Naive B cell (primary cell): ENCODE data around the gene GNA15. TPM values are rescaled to one million over a fixed set of nuclear protein-coding genes. Genes with fewer than 3 reads are reported as not detected.
A peak's percentile ranks its signal among the peaks of the same experiment; 100 is the strongest.
"Not testable (repeated sequence)": the region's sequence is repeated elsewhere in the genome, so short reads cannot be mapped to it uniquely, and the experiment has no call there.

ENCODE experiments used
- ATAC-seq, 2 donors: fragments of 150-1000 bp; cut with Tn5 transposase; 2 replicates each; pipeline ENCODE4 v1.10.0; 2021; ENCODE audit warnings: low read depth in 2 of 2, mild to moderate bottlenecking in 2 of 2, moderate library complexity in 2 of 2
- DNase-seq: peaks from one replicate; pipeline ENCODE4 v3.0.0; 2022
- H3K27ac Mint-ChIP-seq, 6 donors: one replicate each; pipeline ENCODE4 v1.8.0; 2020 to 2022; ENCODE audit warnings: mild to moderate bottlenecking in 6 of 6, mixed read lengths in 6 of 6, moderate library complexity in 5 of 6, inconsistent platforms in 2 of 6
- H3K27me3 Mint-ChIP-seq, 3 donors: one replicate each; pipeline ENCODE4 v1.8.0; 2021 to 2022; ENCODE audit warnings: mixed read lengths in 3 of 3, mild to moderate bottlenecking in 1 of 3
- H3K36me3 Mint-ChIP-seq, 2 donors: one replicate each; pipeline ENCODE4 v1.8.0; 2020 to 2022; ENCODE audit warnings: mixed read lengths in 2 of 2, inconsistent platforms in 1 of 2, mild to moderate bottlenecking in 1 of 2
- H3K4me1 Mint-ChIP-seq, 3 donors: one replicate each; pipeline ENCODE4 v1.8.0; 2020 to 2022; ENCODE audit warnings: mixed read lengths in 3 of 3, inconsistent platforms in 1 of 3, mild to moderate bottlenecking in 1 of 3, moderate library complexity in 1 of 3
- H3K4me3 Mint-ChIP-seq, 8 donors: one replicate each; pipeline ENCODE4 v1.8.0; 2020 to 2022; ENCODE audit warnings: mild to moderate bottlenecking in 8 of 8, mixed read lengths in 8 of 8, moderate library complexity in 8 of 8, inconsistent platforms in 2 of 8
- H3K9me3 Mint-ChIP-seq, 7 donors: one replicate each; pipeline ENCODE4 v1.8.0; 2020 to 2022; ENCODE audit warnings: mixed read lengths in 7 of 7, mild to moderate bottlenecking in 5 of 7, inconsistent platforms in 2 of 7, moderate library complexity in 1 of 7
- polyA plus RNA-seq, 6 donors: library from polyadenylated mRNA; unstranded; fragments of 300-500 nt; fragmentation: Illumina TruSeq; gene quantifications; one replicate each; pipeline ENCODE4 v1.2.3, GENCODE V29; 2021; ENCODE audit warnings: low read depth in 6 of 6

The GNA15 gene
- polyA plus RNA-seq, 6 donors from 2014 or later, result 0.21 to 0.59 (median 0.53) TPM; not detected in 3

DNA sequence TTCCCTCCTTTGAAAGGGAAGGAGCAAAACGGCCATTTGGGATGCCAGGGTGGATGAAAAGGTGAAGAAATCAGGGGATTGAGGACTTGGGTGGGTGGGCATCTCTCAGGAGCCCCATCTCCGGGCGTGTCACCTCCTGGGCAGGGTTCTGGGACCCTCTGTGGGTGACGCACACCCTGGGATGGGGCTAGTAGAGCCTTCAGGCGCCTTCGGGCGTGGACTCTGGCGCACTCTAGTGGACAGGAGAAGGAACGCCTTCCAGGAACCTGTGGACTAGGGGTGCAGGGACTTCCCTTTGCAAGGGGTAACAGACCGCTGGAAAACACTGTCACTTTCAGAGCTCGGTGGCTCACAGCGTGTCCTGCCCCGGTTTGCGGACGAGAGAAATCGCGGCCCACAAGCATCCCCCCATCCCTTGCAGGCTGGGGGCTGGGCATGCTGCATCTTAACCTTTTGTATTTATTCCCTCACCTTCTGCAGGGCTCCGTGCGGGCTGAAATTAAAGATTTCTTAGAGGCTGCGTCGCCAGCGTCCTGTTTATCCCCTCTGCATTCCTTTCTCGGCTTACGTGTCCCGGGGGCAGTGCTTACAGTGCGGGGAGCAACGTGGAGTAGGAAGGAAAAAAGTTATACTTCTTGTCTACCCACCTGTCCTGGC lies 27.5 kb downstream of the GNA15 start:
- no peaks in the 10 kb centered on the region for H3K27me3 Mint-ChIP-seq
- H3K9me3 Mint-ChIP-seq, result peaks cover 0 to 8% (median 4%) of the 10 kb centered on the region in 7 donors
- H3K4me3 Mint-ChIP-seq, result peak overlapping the region in 3 of 8 donors; percentile 24 to 59 (median 30)
- DNase-seq, result peak; percentile 70
- H3K4me1 Mint-ChIP-seq, result peaks cover 10 to 25% (median 24%) of the 10 kb centered on the region in 3 donors
- no peaks in the 10 kb centered on the region for H3K36me3 Mint-ChIP-seq
- H3K27ac Mint-ChIP-seq, result peak overlapping the region in 2 of 6 donors; percentile 63 to 80
- peak; percentile 87 to 93 for ATAC-seq

DNA sequence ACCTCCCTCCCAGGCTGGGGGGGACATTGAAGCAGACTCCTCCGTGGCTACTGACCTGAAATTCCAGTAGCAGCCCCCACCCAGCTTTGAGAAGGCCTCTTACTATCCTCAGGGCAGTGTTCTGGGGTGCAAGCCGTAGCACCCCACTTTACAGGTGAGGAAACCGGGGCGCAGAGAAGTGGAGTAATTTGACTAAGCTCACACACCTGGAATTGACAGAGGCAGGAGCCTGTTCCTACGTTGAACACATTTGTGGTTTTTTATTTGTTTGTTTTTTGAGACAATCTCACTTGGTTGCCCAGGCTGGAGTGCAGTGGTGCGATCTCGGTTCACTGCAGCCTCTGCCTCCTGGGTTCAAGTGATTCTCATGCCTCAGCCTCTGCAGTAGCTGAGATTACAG lies 28.1 kb downstream of the GNA15 start:
- ATAC-seq (no peak), DNase-seq (no peak)
- no peaks in the 10 kb centered on the region for H3K27me3 Mint-ChIP-seq
- H3K27ac Mint-ChIP-seq, result no peak overlapping the region
- H3K36me3 Mint-ChIP-seq, result no peaks in the 10 kb centered on the region
- peaks cover 10 to 26% (median 24%) of the 10 kb centered on the region in 3 donors for H3K4me1 Mint-ChIP-seq
- peaks cover 0 to 8% (median 4%) of the 10 kb centered on the region in 7 donors for H3K9me3 Mint-ChIP-seq
- H3K4me3 Mint-ChIP-seq, result peak overlapping the region in 1 of 8 donors; percentile 16

DNA sequence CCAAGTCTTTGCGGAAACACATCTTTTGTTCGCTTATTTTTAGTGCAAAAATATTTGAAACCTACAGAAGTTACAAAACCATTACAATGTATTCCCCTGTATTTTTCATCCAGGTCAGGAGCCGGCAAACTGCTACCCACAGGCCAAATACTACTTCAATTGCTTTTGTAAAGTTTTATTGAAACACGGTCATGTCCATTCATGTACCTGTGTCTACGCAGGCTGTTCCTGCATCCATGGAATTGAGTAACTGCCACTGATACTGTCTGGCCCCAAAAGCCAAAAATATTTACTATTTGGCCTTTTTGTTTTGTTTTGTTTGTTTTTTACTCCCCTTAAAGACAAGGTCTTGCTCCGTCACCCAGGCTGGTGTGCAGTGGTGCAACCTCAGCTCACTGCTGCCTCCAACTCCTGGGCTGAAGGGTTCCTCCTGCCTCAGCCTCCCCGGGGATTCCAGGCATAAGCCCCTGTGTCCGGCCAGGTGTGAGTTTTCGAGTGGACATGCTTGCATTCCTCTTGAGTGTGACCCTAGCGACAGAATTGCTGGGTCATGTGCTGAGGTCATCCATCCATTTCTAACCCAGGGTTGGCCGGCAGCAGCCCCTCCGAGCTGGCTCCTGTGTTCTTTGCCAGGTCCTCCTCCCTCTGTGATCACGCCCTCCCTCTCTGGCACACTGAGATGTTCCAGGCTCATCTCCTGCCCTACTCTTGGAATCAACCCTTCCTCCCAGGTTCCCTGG lies 31.9 kb downstream of the GNA15 start:
- Mint-ChIP-seq H3K4me3 (peak overlapping the region in 2 of 8 donors; percentile 20 to 65), H3K9me3 (peaks cover 0 to 10% (median 3%) of the 10 kb centered on the region in 7 donors), H3K4me1 (peaks cover 25 to 59% (median 56%) of the 10 kb centered on the region in 3 donors), H3K27me3 (no peaks in the 10 kb centered on the region), H3K36me3 (no peaks in the 10 kb centered on the region), H3K27ac (peak overlapping the region in 2 of 6 donors; percentile 27 to 55)
- DNase-seq, result no peak
- no peak for ATAC-seq

GRCh38 chr19:3171894-3172672 lies 36.2 kb downstream of the GNA15 start:
- Mint-ChIP-seq H3K4me3 (peak overlapping the region; percentile 43 to 84 (median 63)), H3K27ac (peak overlapping the region; percentile 88 to 99 (median 97)), H3K4me1 (peaks cover 27 to 54% (median 51%) of the 10 kb centered on the region in 3 donors), H3K36me3 (no peaks in the 10 kb centered on the region), H3K27me3 (no peaks in the 10 kb centered on the region), H3K9me3 (peaks cover 0 to 14% (median 6%) of the 10 kb centered on the region in 7 donors)
- no peak for DNase-seq
- peak; percentile 84 to 86 for ATAC-seq

DNA sequence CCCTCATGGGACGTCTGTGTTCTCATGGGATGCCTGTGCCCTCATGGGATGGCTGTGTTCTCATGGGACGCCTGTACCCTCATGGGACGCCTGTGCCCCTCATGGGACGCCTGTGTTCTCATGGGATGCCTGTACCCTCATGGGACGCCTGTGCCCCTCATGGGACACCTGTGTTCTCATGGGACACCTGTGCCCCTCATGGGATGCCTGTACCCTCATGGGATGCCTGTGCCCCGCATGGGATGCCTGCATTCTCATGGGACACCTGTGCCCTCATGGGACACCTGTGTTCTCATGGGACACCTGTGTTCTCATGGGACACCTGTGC lies 36.8 kb downstream of the GNA15 start:
- Mint-ChIP-seq H3K4me1 (peaks cover 29 to 57% (median 52%) of the 10 kb centered on the region in 3 donors), H3K27ac (peak overlapping the region; percentile 88 to 99 (median 97)), H3K4me3 (peak overlapping the region in 7 of 8 donors; percentile 43 to 84 (median 73)), H3K9me3 (peaks cover 0 to 15% (median 6%) of the 10 kb centered on the region in 7 donors)
- not testable (repeated sequence) for ATAC-seq, H3K27me3 Mint-ChIP-seq, H3K36me3 Mint-ChIP-seq
- peak; percentile 84 for DNase-seq

DNA sequence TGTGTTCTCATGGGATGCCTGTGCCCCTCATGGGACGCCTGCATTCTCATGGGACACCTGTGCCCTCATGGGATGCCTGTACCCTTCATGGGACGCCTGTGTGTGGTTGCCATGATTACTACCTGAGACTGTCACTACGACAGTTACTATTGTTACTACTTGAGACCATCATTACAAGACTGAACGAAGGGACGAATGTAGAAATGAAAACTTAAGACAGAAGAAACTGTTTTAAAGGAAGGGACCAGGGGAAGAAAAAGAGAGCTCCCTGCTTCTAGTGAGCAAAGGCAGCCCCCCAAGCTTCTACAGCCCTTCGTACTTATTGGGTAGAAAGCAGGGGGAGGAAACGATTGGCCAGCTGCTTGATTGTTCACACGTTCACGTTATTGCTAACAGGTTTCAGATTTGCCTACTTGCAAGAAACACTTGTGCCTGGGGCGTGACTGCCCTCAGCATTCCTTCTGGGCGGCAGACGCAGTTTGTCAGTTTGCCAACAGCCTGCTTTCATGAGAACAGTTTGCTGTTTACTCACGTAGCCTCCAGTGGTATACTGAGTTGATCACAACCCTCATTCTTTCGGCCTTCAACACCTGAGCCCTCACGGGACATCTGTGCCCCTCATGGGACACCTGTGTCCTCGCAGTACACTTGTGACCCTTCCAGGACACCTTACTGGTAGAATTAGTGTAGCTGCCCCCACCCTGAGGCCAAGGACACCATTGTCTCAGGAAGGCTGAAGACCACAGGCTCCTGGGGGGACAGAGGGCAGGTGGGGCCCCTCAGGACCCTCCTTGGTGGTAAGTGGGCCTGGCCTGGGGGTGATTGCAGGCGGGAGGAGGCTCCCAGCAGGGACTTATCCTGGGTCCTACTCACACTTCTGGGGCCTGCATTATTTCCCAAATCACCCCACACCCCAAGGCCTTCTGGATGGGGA lies 40.2 kb downstream of the GNA15 start:
- DNase-seq (peak; percentile 59), ATAC-seq (peak in 1 of 2 donors; percentile 7)
- H3K27me3 Mint-ChIP-seq, result no peaks in the 10 kb centered on the region
- H3K9me3 Mint-ChIP-seq, result peaks cover 0 to 18% (median 6%) of the 10 kb centered on the region in 7 donors
- peak overlapping the region; percentile 91 to 99 (median 98) for H3K27ac Mint-ChIP-seq
- peaks cover 0 to 8% of the 10 kb centered on the region in 2 donors for H3K36me3 Mint-ChIP-seq
- H3K4me3 Mint-ChIP-seq, result peak overlapping the region; percentile 35 to 87 (median 69)
- peaks cover 29 to 48% (median 45%) of the 10 kb centered on the region in 3 donors for H3K4me1 Mint-ChIP-seq

DNA sequence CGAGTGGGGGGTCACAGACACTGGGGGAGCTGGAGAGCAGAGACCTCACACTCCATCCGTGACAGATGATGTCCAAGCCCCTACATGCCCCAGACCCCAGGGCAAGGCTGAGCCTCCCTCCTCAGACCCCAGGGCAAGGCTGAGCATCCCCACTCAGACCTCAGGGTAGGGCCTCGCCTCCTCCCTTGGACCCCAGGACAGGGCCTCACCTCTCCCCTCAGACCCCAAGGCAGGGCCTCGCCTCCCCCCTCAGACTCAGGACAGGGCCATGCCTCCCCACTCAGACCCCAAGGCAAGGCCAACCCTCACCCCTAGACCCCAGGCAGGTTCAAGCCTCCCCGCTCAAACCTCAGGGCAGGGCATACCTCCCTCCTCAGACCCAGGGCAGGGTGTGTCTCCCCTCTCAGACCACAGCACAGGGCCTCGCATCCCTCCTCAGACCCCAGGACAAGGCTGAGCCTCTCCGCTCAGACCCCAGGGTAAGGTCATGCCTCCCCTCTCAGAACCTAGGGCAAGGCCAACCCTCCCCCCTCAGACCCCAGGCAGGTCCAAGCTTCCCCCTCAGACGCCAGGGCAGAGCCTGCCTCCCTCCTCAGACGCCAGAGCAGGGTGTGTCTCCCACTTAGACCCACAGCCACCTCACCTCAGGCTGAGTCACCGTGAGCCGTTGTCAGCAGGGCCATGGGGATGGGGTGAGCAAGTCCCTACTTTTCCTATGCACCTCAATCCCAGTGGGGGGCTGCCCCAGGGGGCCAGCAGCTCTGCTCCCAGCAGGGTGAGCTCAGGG lies 41.1 kb downstream of the GNA15 start:
- peak; percentile 25 for DNase-seq
- peak overlapping the region; percentile 35 to 87 (median 70) for H3K4me3 Mint-ChIP-seq
- peak overlapping the region; percentile 91 to 99 (median 98) for H3K27ac Mint-ChIP-seq
- H3K4me1 Mint-ChIP-seq, result peaks cover 29 to 47% (median 36%) of the 10 kb centered on the region in 3 donors
- no peaks in the 10 kb centered on the region for H3K27me3 Mint-ChIP-seq
- ATAC-seq, result no peak
- peaks cover 0 to 8% of the 10 kb centered on the region in 2 donors for H3K36me3 Mint-ChIP-seq
- peaks cover 0 to 18% (median 6%) of the 10 kb centered on the region in 7 donors for H3K9me3 Mint-ChIP-seq

GRCh38 chr19:3178377-3178972 lies 42.6 kb downstream of the GNA15 start, which contains the start of gene S1PR4:
TSS of gene S1PR4 (plus strand) at chr19:3178769. CDS start at chr19:3178793, 24 bp downstream.
- H3K4me1 Mint-ChIP-seq, result peaks cover 21 to 50% (median 35%) of the 10 kb centered on the region in 3 donors
- peak within 1 kb of the TSS; percentile 93 to 100 (median 98) for H3K4me3 Mint-ChIP-seq
- ATAC-seq, result peak; percentile 68 to 71
- H3K9me3 Mint-ChIP-seq, result peaks cover 0 to 12% (median 6%) of the 10 kb centered on the region in 7 donors
- H3K27me3 Mint-ChIP-seq, result no peaks in the 10 kb centered on the region
- peak; percentile 86 for DNase-seq
- H3K36me3 Mint-ChIP-seq, result peaks cover 0 to 8% of the 10 kb centered on the region in 2 donors
- peak within 1 kb of the TSS; percentile 92 to 99 (median 98) for H3K27ac Mint-ChIP-seq

DNA sequence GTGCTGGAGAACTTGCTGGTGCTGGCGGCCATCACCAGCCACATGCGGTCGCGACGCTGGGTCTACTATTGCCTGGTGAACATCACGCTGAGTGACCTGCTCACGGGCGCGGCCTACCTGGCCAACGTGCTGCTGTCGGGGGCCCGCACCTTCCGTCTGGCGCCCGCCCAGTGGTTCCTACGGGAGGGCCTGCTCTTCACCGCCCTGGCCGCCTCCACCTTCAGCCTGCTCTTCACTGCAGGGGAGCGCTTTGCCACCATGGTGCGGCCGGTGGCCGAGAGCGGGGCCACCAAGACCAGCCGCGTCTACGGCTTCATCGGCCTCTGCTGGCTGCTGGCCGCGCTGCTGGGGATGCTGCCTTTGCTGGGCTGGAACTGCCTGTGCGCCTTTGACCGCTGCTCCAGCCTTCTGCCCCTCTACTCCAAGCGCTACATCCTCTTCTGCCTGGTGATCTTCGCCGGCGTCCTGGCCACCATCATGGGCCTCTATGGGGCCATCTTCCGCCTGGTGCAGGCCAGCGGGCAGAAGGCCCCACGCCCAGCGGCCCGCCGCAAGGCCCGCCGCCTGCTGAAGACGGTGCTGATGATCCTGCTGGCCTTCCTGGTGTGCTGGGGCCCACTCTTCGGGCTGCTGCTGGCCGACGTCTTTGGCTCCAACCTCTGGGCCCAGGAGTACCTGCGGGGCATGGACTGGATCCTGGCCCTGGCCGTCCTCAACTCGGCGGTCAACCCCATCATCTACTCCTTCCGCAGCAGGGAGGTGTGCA lies 43.3 kb downstream of the GNA15 start:
- Mint-ChIP-seq H3K9me3 (peaks cover 0 to 12% (median 6%) of the 10 kb centered on the region in 7 donors), H3K4me3 (peak overlapping the region; percentile 93 to 100 (median 98)), H3K27ac (peak overlapping the region; percentile 87 to 98 (median 96)), H3K4me1 (peaks cover 26 to 57% (median 42%) of the 10 kb centered on the region in 3 donors), H3K36me3 (peaks cover 0 to 13% of the 10 kb centered on the region in 2 donors), H3K27me3 (no peaks in the 10 kb centered on the region)
- DNase-seq, result no peak
- ATAC-seq, result peak; percentile 7 to 15

DNA sequence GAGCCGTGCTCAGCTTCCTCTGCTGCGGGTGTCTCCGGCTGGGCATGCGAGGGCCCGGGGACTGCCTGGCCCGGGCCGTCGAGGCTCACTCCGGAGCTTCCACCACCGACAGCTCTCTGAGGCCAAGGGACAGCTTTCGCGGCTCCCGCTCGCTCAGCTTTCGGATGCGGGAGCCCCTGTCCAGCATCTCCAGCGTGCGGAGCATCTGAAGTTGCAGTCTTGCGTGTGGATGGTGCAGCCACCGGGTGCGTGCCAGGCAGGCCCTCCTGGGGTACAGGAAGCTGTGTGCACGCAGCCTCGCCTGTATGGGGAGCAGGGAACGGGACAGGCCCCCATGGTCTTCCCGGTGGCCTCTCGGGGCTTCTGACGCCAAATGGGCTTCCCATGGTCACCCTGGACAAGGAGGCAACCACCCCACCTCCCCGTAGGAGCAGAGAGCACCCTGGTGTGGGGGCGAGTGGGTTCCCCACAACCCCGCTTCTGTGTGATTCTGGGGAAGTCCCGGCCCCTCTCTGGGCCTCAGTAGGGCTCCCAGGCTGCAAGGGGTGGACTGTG lies 44.0 kb downstream of the GNA15 start:
- Mint-ChIP-seq H3K27me3 (no peaks in the 10 kb centered on the region), H3K4me1 (peaks cover 32 to 63% (median 48%) of the 10 kb centered on the region in 3 donors), H3K4me3 (peak overlapping the region; percentile 93 to 100 (median 98)), H3K36me3 (peaks cover 0 to 17% of the 10 kb centered on the region in 2 donors), H3K27ac (peak overlapping the region; percentile 92 to 99 (median 97)), H3K9me3 (peaks cover 0 to 12% (median 6%) of the 10 kb centered on the region in 7 donors)
- no peak for DNase-seq
- peak; percentile 31 to 40 for ATAC-seq
